Measurements from ENCODE around the gene MAN1A1.

DNA sequence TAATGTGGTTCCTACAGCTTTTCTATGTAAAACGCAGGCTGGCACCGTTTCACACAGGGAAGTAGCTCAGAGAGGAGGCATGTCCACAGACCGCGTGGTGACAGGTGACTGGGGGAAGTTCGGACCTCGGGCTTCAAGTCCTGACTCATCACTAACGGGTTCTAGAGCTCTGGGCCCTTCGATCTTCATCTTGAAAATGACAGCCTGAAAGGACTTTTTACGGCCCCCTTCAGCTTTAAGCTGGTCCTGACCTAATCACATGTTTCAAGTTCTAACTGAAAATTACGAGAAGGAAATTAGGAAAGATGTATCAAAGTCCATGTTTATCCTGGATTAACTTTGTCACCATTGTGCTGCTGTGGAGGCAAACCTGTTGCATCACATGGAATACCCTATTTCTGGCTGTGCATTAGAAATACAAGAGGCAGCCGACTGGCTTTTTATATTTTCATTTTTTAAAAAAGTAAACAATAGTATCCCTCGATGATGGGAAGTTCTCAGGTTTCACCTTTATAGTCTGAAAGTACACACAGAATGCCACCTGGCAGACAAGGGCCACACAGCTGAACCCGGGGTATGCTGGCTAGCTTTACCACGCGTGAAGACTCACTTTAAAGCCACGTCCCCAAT is 2.0 kb downstream of the MAN1A1 start:
- TF ChIP-seq, protein P1, sequence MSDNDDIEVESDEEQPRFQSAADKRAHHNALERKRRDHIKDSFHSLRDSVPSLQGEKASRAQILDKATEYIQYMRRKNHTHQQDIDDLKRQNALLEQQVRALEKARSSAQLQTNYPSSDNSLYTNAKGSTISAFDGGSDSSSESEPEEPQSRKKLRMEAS (IDR thresholded peaks at IDR 0.05): peak; percentile 93
- peak; percentile 57 to 80 for TF ChIP-seq RXRA (IDR thresholded peaks at IDR 0.05)
- TF ChIP-seq RAD21 (IDR thresholded peaks at IDR 0.05): peak in 1 of 2 donors; percentile 27
- TF ChIP-seq CTCF (IDR thresholded peaks at IDR 0.05; ENCODE audit: low read depth, low read length, missing input control): no peak
- no peak for TF ChIP-seq GABPA (IDR thresholded peaks at IDR 0.05 in 1 of 2, conservative IDR thresholded peaks at IDR 0.05 in 1 of 2)
- TF ChIP-seq, protein P2, sequence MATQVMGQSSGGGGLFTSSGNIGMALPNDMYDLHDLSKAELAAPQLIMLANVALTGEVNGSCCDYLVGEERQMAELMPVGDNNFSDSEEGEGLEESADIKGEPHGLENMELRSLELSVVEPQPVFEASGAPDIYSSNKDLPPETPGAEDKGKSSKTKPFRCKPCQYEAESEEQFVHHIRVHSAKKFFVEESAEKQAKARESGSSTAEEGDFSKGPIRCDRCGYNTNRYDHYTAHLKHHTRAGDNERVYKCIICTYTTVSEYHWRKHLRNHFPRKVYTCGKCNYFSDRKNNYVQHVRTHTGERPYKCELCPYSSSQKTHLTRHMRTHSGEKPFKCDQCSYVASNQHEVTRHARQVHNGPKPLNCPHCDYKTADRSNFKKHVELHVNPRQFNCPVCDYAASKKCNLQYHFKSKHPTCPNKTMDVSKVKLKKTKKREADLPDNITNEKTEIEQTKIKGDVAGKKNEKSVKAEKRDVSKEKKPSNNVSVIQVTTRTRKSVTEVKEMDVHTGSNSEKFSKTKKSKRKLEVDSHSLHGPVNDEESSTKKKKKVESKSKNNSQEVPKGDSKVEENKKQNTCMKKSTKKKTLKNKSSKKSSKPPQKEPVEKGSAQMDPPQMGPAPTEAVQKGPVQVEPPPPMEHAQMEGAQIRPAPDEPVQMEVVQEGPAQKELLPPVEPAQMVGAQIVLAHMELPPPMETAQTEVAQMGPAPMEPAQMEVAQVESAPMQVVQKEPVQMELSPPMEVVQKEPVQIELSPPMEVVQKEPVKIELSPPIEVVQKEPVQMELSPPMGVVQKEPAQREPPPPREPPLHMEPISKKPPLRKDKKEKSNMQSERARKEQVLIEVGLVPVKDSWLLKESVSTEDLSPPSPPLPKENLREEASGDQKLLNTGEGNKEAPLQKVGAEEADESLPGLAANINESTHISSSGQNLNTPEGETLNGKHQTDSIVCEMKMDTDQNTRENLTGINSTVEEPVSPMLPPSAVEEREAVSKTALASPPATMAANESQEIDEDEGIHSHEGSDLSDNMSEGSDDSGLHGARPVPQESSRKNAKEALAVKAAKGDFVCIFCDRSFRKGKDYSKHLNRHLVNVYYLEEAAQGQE (IDR thresholded peaks at IDR 0.05): peak; percentile 31
- TF ChIP-seq FOXA1 (IDR thresholded peaks at IDR 0.05): peak; percentile 90
- peak; percentile 88 for TF ChIP-seq ATF3 (IDR thresholded peaks at IDR 0.05)
- peak; percentile 81 for TF ChIP-seq TAF1 (conservative IDR thresholded peaks at IDR 0.05)
- TF ChIP-seq HNF4G (IDR thresholded peaks at IDR 0.05): peak; percentile 85
- peak; percentile 54 to 68 for TF ChIP-seq JUND (IDR thresholded peaks at IDR 0.05)
- peak; percentile 74 for TF ChIP-seq SP1 (IDR thresholded peaks at IDR 0.05)
- TF ChIP-seq, protein P3, sequence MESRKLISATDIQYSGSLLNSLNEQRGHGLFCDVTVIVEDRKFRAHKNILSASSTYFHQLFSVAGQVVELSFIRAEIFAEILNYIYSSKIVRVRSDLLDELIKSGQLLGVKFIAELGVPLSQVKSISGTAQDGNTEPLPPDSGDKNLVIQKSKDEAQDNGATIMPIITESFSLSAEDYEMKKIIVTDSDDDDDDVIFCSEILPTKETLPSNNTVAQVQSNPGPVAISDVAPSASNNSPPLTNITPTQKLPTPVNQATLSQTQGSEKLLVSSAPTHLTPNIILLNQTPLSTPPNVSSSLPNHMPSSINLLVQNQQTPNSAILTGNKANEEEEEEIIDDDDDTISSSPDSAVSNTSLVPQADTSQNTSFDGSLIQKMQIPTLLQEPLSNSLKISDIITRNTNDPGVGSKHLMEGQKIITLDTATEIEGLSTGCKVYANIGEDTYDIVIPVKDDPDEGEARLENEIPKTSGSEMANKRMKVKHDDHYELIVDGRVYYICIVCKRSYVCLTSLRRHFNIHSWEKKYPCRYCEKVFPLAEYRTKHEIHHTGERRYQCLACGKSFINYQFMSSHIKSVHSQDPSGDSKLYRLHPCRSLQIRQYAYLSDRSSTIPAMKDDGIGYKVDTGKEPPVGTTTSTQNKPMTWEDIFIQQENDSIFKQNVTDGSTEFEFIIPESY (IDR thresholded peaks at IDR 0.05): peak; percentile 74

Measured in liver (tissue), 3 donors.